Hypothalamus (tissue), 51 donors: ENCODE data around the gene B3GALT2.

Experiments used
- DNase-seq, 51 donors: peaks; one replicate each; lab custom pipeline; 2025; lab: John Stamatoyannopoulos, UW

The B3GALT2 gene

DNA sequence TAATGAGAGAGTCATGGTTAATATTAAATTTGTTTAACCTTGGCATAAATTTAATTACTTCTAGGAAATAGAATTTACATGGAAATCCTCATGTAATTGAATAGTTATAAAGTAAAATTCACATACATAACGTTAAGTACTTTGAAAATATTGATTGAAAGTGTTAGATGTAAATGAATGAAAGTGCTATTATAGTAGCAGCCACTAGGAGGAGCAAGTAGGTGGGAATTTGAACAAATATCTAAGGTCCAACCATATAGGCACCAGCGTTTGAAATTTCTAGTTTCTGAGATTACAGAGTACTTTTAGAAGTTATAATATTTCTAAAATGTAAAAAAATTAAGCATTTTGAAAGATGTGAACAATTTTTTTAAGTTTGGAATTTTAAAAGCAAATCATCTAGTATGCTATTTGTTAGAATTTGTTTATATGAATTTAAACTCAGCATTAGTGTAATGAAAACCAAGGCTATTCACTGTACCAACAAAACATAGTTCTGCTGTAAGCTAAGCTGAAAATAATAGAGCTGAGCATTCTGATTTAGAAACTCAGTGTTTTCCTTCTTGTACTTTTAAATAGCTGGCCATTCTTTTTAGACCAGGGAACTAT, 3.3 kb downstream of the B3GALT2 start:
- DNase-seq = peak in 2 of 51 donors; percentile 6 to 56

DNA sequence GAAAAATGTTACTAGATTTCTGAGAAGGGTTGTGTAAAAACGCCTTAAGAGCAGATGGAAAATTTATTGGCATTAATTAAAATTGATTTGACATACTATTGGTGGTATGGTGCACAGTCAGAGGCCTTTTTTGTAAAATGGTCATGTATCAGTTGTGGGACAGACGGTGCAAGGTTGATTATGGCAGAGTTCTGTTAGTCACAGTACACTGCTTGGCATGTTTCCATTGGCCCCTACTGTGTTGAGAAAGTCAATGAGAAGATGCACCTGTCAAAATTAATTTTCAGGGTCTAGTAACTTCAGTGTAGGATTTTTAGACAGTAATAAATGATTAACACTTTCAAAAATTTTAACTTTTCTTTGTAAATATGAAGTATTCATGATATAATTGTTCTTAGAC, 4.4 kb downstream of the B3GALT2 start:
- DNase-seq = no peak

DNA sequence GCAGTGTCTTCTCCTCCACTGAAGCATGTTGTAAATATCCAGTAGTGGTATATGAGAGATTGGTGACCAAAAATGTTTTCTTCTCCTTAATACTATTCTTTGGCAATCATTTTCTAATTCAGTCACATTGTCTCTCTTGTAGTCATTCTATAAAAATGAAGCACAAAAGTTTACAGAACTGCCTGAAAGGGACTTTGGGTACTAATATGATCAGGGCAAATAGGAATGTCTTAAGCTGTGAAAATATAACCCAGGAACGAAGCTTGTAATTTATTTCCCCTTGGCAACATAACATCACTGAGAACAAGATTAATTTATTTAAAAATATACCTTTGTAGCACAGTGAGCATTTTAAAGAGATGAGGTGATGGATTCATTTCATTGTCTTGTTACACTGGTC, 4.9 kb downstream of the B3GALT2 start:
- no peak for DNase-seq

DNA sequence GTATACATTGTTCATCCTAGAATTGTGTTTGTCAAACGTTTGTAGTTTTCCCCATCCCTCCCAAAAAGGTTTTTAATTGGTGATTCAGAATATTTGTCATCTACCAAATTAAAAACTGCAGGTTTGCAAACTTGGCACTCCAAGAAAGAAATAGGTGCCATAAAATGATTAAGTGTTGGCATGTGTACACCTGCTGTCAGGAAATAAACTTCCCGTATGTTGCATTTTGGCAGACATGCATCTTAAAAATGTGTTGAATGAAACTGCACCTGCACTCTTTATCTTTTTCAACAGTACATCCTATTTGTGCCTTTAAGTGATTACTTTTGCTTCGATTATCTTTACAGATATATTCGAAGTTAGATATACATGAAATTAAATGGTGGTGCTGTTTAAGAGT, 7.3 kb downstream of the B3GALT2 start:
- DNase-seq = no peak

DNA sequence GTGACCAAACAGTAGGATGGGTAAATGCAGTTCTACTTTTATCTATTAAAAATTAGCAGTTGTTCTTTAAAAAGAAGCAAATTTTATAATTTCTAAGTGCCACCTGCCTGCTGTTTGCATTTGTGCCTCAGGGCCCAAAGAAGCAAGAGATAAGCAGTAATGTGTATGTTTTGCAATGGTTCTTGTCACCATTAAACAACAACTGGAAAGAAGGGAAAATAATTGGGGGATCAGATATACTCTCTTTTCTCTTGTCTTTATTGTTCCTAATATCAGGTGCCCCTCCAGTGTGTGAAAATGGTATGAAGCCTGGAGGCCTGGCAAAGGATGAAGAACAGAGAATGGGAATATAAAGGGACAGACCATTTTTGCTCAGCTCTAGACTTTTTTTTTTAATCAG, 9.6 kb downstream of the B3GALT2 start:
- no peak for DNase-seq

DNA sequence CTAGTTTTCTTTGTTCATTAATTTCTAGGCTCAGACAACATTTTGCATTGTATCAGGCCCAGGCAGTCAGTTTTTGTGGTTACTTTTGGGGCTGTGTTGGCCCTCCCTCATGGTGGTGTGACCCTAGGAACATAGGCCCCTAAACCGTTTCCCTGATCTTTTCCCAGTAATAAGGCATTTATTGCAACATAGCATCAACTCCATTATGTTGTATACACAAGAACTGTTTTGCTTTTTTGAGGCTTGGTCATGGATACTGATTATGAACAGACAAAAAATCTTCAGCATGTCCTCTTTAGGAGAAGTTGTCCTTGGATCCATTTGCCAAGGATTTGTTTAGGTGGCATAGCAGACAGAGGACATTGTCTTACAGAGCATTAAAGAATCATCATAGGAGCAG, 10.3 kb downstream of the B3GALT2 start:
- no peak for DNase-seq

DNA sequence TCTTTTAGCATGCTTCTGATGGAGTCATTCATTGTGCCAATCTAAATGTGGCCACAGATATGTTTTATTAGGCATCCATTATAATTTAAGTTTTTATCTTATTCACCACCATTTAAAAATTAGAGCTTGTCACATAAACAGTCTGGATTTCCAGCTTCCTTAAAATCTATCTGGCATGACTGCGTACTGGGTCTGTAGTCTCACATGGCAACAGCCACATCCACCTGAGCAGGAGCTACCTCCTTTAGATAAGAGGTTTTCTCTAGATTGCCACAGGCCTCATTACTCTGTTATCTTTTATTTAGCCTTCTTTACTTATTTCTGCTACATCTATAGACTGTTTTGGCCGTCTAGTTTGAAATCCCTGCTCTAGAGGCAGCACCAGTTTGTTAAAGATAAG, 29.1 kb downstream of the B3GALT2 start:
- DNase-seq = no peak

DNA sequence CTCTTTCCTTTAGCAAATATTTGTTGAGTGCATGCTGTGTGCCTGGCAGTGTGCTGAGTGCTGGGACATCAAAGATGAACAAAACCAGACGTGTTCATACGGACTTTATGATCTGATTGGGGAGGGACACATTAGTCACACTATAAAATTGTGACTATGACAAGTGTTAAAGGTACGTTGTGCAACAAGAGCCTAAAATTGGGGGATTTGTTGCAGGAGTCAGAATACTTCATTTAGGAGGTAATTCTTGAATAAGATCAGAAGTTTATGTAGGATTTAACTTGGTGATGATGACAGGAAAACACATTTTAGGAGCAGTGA, 29.6 kb downstream of the B3GALT2 start:
- DNase-seq = no peak

DNA sequence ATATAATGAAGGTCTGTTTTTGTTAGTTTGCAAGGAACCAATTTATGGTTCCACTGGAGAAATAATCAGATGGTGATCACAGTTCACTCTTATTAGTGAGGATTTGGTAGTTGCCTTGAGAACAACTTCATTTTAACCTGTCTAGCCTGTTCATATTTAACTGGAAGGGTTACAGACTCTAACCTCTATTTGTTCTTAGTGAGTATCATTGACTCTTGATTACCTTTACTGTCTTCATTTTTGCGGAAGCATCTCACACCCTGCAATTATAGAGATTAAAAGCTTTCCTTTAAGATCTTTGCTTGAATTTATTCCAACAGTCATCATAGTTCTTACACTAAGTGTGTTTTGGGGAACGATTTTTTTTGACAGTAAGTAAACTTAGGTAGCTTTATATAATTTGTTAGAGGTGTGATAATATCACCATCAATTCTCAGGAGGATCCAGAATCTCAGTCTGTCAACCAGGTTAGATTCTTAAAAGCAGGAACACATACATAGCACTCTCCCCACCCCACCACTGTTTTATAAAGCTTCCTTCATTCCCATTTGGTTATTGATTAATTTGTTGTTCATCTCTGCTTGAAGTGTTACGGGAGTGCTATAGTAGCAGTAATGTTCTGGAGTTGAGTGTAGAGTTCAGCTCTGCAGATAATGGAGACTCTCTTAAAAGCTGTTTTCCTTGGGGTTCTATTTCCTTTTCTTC, 30.1 kb downstream of the B3GALT2 start:
- no peak for DNase-seq

DNA sequence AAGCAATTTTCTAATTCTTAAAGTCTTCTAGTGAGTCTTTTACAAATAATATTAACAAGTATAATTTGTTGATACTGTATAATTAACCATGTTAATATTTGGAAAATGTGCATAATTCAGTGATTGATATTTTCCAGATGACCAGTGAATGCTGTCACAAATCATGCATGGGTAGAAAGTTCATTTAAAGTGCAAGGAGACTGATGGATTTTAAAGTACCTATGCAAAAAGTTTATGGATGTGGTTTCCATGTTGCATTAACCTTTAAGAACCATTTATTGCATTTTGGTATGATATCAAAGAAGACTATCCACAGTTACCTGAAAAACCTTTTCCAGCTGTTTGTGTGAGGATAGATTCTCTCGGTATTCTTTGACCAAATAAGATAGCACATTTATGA, 41.4 kb downstream of the B3GALT2 start:
- no peak for DNase-seq

DNA sequence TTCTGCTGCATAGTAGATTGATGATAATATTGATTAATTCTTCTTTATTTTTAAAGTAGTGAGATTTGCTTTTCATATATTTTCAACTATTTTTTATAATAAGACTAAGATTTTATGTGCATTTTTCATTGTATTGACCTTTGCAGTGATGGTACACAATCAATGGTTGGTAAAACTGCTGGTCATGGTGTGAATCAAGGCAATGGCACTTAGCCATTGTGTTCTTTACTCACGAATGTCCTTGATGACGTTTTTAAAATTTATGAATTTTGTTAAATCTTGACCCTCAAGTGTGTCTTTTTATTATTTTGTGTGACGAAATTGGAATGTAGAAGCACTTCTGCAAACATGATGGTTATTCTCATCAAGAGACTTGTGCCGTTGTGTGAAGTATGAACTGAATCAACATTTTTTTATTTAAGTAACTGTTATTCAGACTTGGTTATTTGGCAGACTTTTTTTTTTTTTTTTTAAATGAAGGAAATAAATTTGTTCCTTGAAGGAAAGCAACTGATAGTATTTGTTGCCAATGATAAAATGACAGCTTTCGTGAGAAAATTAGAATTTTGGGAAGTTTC, 42.0 kb downstream of the B3GALT2 start:
- no peak for DNase-seq

DNA sequence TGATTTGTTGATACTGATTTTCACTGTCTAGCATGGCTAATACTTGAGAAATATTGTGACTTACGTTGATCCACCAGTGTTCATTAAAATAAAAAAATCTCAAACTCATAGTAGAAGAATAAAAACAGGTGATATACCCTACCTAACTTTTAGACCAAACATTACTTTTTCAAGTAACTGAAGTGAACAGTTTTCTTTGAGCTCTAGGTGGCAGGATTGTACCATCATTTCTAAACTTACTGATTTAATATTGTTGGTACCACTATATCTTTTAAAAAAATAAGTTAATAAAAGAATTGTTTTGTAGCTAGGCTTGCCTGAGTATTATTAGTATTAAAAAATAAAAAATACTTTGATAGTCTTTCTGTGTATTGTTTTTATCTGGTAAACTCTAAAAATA, 43.1 kb downstream of the B3GALT2 start:
- no peak for DNase-seq

DNA sequence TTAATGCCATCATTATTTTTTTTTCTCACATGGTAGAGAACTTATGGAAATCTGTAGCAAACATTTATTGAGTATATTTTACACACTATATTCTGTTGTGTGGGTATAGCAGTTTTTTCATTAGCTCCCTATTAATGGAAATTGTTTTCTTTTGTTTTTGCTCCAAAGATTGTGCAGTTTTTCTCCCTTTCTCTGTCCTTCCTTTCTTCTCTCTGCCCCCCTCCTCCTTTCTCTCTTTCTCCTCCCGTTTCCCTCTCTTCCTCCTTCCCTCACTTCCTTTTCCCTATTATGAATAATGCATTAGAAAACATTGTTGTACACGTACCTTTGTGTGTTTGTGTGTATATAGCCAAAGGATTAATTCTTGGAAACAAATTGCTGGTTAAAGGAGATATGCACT, 44.0 kb downstream of the B3GALT2 start:
- no peak for DNase-seq

DNA sequence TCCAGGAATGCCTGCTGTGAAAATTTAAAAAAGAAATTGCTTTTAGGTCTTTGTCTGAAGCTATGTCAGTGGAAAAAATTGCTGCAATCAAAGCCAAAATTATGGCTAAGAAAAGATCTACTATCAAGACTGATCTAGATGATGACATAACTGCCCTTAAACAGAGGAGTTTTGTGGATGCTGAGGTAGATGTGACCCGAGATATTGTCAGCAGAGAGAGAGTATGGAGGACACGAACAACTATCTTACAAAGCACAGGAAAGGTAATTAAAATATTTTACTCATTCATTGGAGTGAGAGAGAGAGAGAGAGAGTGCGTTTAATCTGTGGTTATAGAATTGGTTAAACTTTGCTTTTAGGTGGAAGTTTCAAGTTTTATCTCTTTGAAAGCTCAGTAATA, 44.6 kb downstream of the B3GALT2 start:
- DNase-seq = no peak

DNA sequence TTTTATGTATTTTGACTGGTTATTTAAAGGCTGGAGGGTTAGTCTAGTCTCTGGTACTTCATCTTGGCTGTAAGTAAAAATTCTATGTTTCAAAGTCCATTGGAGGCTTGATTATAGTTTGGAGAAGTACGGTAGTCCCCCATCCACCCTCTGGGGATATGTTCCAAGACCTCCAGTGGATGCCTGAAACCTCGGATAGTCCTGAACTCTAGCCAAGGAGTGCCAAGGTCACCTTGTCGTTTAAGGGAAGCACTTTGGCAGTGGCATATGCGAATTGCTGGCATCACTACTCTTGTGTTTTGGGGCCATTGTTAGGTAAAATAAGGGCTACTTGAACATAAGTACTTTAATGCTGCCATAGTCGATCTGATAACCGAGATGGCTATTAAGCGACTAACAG, 46.2 kb downstream of the B3GALT2 start:
- DNase-seq = no peak

DNA sequence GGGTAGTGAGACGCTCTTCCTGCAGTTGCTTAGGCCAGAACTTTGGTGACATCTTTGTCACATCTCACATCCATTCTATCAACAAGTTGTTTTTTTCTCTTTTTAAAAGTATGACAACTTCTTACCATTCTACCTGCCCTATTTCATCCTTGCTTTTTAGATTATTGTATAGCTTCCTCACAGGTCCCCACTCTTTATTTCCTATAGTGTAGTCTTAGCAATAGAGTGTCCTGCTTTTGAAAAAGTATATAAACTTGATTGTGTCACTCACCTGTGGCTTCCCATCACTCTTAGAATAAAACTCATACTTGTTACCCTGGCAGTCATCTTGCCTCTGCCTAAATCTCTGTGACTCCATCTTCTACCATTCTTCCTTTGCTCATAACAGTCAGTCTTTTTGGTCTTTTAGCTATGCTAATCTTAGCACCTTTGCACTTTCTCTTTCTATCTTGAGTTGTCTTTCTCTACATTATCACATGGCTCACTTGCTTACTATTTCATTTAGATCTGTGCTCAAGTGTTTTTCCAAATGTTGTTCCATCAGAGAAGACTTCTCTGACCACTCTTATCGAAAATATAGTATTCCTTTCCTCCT, 55.0 kb downstream of the B3GALT2 start:
- DNase-seq = no peak
